COLO829 (cell line): ENCODE results near the gene FHL1.
"Not testable (repeated sequence)": the region's sequence is repeated elsewhere in the genome, so short reads cannot be mapped to it uniquely, and the experiment has no call there.

ENCODE experiments used
- DNase-seq: peaks from one replicate; pipeline ENCODE4 v3.0.0; 2012; ENCODE audit warnings: low spot score

FHL1 gene

DNA sequence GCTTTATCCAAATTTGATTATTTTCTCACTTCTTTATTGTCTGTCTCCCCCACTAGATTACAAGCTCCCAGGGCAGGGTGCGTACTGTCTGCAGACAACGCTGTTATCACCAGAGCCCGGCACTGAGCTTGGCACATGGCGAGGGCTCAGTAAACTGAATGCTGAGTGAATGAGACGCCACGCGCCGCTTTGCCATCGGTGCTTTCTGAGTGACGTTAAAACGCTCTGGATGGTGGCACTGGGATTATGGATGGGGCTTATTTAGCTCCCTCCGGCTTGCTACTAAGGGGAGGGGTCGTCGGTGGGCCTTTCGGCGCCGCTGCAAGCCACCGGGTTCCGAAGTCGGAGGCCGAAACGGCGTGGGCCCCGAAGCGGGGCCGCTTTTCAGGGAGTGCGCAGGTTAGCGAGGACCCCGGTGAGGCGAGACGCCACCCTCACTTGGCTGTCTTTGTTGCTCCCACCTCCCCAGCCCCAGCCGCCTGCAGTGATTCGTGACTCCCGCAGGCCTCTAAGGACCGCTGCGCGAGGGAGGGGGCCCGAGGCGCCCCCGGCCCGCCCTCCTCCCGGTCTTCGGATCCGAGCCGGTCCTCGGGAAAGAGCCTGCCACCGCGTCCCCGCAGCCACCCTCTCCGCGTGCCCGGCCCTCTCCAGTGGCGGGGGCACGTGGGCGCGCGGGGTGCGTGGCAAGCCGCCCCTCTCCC is 569 bp upstream of the FHL1 start:
- DNase-seq: no peak

DNA sequence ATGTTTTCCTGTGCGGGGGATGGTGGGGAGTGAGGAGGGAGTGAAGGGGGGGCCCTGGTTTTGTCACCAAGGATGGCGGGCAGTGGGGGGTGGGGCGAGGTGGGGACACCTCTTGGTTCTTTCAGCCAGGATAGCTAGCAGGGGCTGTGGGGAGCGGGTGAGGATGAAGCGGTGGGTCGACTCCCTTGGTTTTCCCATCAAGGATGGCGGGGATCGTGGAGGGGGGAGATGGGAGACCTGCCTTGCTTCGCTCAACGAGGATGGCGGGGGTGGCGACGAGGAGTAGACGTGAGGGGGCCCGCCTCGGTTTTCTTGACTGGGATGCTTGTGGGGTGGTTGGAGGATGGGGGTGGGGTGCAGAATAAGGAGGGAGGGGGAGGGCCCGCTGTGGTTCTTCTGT is 643 bp downstream of the FHL1 start:
- DNase-seq: no peak

DNA sequence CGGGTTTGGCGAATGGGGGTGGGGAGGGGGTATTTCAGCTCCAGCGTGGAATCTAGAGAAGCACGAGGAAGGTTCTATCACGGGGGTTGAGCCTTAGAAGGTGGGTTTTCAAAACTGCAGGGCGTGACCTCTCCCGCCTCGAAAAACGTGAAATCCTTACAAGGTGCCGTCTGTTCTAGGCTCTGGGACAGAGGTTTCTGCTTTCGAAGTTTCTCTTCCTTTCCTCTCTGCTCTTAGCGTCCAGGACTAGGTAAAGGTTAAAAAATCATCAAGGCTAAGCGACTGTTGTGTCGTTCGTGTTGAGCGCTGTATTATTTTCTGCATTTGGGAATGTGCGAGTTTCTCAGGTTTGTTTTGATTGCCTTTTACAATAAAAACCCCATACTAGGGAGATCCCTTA is 1.1 kb downstream of the FHL1 start:
- DNase-seq: no peak

DNA sequence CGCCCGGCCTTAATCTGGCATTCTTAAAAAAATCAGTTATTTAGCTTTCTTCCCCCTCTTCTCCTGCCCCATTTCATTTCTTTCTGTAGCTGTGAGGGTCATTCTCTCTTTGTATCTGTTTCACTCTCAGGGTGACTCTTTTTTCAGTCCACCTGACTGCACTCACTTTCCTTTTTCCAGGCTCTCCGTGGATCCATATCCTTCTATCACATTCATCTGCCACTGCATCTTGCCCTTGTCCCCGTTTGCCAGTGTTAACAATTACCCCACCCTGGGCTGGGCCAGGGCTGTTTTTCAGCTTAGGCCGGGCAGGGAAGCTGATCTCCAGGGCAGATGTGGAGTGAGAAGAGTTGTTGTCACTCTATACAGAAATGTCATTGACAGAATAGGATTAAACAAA is 7.7 kb downstream of the FHL1 start:
- no peak for DNase-seq

GRCh38 chrX:136156560-136157117 is 9.3 kb downstream of the FHL1 start:
- no peak for DNase-seq

- no peak for DNase-seq
Measured at GRCh38 chrX:136157187-136157586, 9.9 kb downstream of the FHL1 start.

- no peak for DNase-seq
Measured at GRCh38 chrX:136158685-136159084, 11.4 kb downstream of the FHL1 start.

DNA sequence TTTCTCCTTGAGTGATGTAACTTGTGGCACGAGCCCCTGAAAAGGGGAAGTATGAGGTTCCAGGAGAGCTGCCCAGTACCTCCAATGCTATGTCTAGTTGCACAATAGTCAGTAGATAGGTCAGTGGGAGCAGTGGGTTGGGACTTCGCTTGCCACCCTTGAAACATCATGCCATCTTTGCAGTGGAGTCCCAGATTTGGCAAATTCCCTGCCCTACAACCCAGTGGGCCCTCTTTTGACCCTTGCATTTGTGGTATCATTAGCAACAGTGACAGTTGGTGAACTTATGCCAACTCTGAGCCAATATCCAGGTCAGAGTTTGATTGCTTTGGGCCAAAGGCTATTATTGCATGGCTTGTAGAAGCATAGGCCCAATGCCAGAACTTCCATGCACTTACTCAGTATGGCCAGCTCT is 12.3 kb downstream of the FHL1 start:
- no peak for DNase-seq

GRCh38 chrX:136162827-136163570 is 15.7 kb downstream of the FHL1 start:
- DNase-seq: peak; percentile 50

GRCh38 chrX:136163689-136164088 is 16.4 kb downstream of the FHL1 start:
- DNase-seq: no peak

GRCh38 chrX:136165406-136165805 is 18.1 kb downstream of the FHL1 start:
- no peak for DNase-seq

GRCh38 chrX:136166221-136166855 is 19.0 kb downstream of the FHL1 start:
- DNase-seq: no peak

- not testable (repeated sequence) for DNase-seq
Measured at GRCh38 chrX:136167989-136168388, 20.7 kb downstream of the FHL1 start.

GRCh38 chrX:136168929-136169735 is 21.8 kb downstream of the FHL1 start:
- DNase-seq: peak; percentile 35

GRCh38 chrX:136170139-136170800 is 22.9 kb downstream of the FHL1 start:
- no peak for DNase-seq

DNA sequence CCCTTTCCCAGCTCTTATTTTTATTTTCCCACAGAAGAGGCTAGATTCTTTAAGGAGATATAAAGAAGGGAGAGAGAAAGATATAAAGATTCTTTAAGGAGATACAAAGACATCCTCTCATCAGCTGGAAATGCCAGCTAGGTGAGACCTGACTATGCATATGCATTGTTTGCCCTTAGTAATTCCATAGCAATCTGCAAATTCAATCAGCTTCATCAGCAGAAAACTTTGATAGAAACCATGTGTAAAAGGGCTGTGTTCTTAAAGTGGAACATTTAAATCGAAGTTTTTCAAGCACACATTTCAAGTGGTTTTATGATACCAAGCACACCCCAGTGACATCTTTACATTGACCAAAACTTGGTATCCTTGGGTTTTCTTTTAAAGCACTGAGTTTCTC is 24.1 kb downstream of the FHL1 start:
- no peak for DNase-seq

- DNase-seq: no peak
Measured at GRCh38 chrX:136176399-136176825, 29.1 kb downstream of the FHL1 start.

DNA sequence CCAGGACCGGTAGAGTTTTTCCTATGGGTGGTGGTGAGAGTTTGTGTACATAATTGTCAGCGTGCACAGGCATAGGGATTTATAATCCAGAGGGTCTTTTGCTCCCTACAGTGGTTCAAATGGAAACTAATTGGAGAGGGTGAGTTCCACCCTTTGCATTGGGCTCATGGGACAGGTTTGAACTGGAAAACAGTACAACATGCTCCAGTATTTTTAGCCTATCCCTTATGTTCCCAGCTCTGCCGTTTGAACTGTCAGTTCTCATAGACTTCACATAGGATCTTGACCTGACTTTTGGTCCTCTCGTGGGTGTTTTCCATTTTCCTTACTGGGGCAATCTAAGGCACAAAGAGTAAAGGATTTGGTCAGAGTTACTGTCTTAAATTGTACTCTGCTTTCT is 31.8 kb downstream of the FHL1 start:
- no peak for DNase-seq

DNA sequence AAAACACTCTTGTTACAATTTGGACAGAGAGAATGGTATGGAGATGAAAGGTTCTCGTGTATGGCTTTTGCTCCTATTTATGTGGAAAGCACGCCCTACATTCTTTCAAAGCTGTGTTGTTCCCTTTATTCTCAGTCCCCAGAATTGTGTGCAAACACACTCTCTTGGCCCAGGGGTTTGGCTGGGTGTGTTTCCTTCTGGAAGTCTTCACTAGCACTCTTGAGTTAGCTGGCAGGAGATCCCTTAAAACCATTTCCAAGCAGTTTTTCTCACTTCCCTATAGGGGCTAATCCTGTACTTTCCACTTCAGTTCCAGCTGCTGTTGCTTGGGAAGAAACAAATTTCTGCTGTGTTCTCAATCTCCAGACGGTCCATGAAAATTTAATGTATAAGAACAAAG is 35.1 kb downstream of the FHL1 start:
- no peak for DNase-seq

DNA sequence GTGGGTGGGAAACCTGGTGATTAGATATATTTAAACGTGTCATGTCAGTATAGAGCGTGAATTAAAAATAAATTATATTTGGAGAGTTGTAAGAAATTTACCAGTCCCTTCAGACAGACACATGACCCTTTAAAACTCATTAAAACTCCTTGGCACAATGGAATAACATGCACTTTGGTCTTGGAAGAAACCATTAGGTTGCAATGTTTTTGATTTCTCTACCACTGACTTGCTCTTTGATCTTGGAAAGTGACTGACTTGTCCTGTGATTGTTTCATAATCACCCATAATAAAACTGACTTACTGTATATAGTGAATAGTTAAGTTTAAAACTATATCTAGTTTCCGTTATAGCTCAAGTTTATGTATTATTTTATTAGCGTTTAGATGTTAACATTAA is 35.8 kb downstream of the FHL1 start:
- no peak for DNase-seq

DNA sequence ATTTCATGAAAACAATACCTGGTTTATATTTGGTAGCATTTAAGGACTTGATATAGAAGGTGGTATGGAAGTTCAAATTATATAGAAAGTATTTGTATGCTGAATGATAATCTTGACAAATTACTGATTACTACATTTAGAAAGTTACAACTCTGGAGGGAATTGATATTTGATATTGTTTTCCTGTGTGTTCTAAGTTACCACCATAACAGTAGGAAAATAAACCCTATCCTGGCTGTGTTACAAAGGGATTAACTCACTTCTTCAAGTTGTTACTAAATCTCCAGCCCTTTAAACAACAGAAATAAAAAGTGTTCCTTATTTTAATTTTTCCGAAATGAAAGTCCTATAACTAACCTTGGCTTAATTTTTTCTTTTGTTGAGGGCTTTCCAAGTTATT is 36.6 kb downstream of the FHL1 start:
- no peak for DNase-seq
